HEK293 (cell line): ENCODE results near the gene ACTR3C.

Source experiments
- YY1 ChIP-seq: fragments of 450-650 bp; formaldehyde crosslinking; IDR thresholded peaks from 2 replicates; pipeline ENCODE4 v1.5.1; 2018; ENCODE audit warnings: missing biosample characterization, missing genetic modification characterization
- YY2 ChIP-seq: fragments of 450-650 bp; formaldehyde crosslinking; IDR thresholded peaks from 2 replicates; pipeline ENCODE4 v1.5.1; 2016; ENCODE audit warnings: missing biosample characterization, missing genetic modification characterization
- ZNF624 ChIP-seq: fragments of 450-650 bp; formaldehyde crosslinking; IDR thresholded peaks from 2 replicates; pipeline ENCODE4 v1.5.1; 2017; ENCODE audit warnings: missing biosample characterization, missing genetic modification characterization

DNA sequence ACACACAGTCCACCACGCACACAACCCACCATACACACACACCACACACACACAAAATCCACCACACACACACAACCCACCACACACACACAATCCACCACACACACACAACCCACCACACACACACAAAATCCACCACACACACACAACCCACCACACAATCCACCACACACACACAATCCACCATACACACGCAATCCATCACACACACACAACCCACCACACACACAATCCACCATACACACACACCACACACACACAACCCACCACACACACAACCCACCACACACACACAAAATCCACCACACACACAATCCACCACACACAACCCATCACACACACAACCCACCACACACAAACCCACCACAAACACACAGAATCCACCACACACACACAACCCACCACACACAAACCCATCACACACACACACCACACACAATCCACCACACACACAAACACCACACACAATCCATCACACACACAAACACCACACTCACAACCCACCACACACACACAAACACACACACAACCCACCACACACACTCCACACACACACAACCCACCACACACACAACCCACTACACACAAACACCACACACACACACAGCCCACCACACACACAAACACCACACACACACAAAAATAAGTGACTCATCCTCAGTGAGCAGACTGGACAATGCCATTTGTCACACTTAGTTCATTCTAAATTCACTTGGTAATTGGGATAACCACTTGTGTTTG, 36.4 kb upstream of the ACTR3C start:
- TF ChIP-seq YY1 (tag by site-specific recombination), result no peak
- TF ChIP-seq YY2, result no peak
- no peak for TF ChIP-seq ZNF624
